ENCODE measurements around the gene FLNB. TPM values are rescaled to one million over a fixed set of nuclear protein-coding genes. Genes with fewer than 3 reads are reported as not detected.

The FLNB gene
- total RNA-seq, 1 donor from 2014 or later, result 75.4 TPM

GRCh38 chr3:57981483-57982087, 26.6 kb upstream of the FLNB start:
- Mint-ChIP-seq H3K27me3 (ENCODE audit: unreplicated experiment) (peaks cover 3% of the 10 kb centered on the region), H3K9me3 (ENCODE audit: unreplicated experiment) (peaks cover 7% of the 10 kb centered on the region), H3K36me3 (ENCODE audit: unreplicated experiment) (no peaks in the 10 kb centered on the region), H3K4me3 (ENCODE audit: unreplicated experiment) (no peak overlapping the region), H3K4me1 (ENCODE audit: low read depth, unreplicated experiment) (no peaks in the 10 kb centered on the region), H3K27ac (ENCODE audit: unreplicated experiment) (no peak overlapping the region)
- no peak for TF ChIP-seq CTCF (IDR thresholded peaks at IDR 0.05; ENCODE audit: partially characterized antibody, unreplicated experiment)
- no peak for DNase-seq

- no peak overlapping the region for H3K27ac Mint-ChIP-seq (ENCODE audit: unreplicated experiment)
- DNase-seq, result no peak
- no peaks in the 10 kb centered on the region for H3K36me3 Mint-ChIP-seq (ENCODE audit: unreplicated experiment)
- no peak overlapping the region for H3K4me3 Mint-ChIP-seq (ENCODE audit: unreplicated experiment)
- peaks cover 7% of the 10 kb centered on the region for H3K9me3 Mint-ChIP-seq (ENCODE audit: unreplicated experiment)
- no peaks in the 10 kb centered on the region for H3K4me1 Mint-ChIP-seq (ENCODE audit: low read depth, unreplicated experiment)
- peaks cover 3% of the 10 kb centered on the region for H3K27me3 Mint-ChIP-seq (ENCODE audit: unreplicated experiment)
- TF ChIP-seq CTCF (IDR thresholded peaks at IDR 0.05; ENCODE audit: partially characterized antibody, unreplicated experiment), result no peak
These were observed 25.5 kb upstream of the FLNB start for GRCh38 chr3:57982561-57983243.

- H3K9me3 Mint-ChIP-seq (ENCODE audit: unreplicated experiment), result peaks cover 6% of the 10 kb centered on the region
- no peak for TF ChIP-seq CTCF (IDR thresholded peaks at IDR 0.05; ENCODE audit: partially characterized antibody, unreplicated experiment)
- H3K4me1 Mint-ChIP-seq (ENCODE audit: low read depth, unreplicated experiment), result no peaks in the 10 kb centered on the region
- no peaks in the 10 kb centered on the region for H3K36me3 Mint-ChIP-seq (ENCODE audit: unreplicated experiment)
- no peaks in the 10 kb centered on the region for H3K27me3 Mint-ChIP-seq (ENCODE audit: unreplicated experiment)
- DNase-seq, result no peak
- H3K4me3 Mint-ChIP-seq (ENCODE audit: unreplicated experiment), result no peak overlapping the region
- H3K27ac Mint-ChIP-seq (ENCODE audit: unreplicated experiment), result no peak overlapping the region
These were observed 24.3 kb upstream of the FLNB start for GRCh38 chr3:57983734-57984518.

DNA sequence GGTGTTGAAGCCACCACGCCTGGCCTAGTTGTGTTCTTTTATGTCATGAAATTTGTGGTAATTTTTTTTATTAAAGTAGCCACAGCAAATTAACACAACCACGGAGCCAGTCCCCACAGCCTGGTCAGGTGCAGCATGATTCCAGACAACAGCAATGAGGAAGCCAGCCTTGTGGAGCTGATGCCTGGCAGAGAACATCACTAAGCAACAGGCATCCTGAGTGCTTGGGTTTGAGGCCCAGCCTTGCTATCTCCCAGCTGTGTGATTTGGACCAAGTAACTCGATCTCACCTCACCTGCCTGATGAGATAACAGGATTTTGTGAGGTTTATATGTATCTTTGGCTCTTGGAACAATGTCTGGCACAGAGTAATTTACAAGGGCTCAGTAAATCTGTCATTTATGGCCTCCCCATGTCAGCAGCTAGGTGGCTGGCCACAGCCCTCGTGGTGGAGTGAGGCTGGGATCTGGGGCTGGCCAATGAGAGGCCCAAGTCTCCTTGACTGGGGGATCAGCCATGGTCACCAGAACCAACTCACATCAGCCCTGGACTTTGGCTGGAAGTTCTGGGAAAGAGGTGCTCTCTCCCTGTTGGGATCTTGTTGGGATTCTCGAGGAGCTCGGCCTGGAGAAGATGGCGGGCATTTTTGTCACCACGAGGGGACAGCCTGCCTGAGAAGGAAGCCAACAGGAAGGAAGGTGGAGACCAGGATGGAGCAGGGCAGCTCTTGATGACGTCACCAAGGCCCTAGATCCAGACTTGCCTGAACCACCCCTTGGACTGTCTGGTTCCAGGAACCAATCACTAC, 22.8 kb upstream of the FLNB start:
- Mint-ChIP-seq H3K36me3 (ENCODE audit: unreplicated experiment) (no peaks in the 10 kb centered on the region), H3K4me1 (ENCODE audit: low read depth, unreplicated experiment) (no peaks in the 10 kb centered on the region), H3K27ac (ENCODE audit: unreplicated experiment) (no peak overlapping the region), H3K27me3 (ENCODE audit: unreplicated experiment) (no peaks in the 10 kb centered on the region), H3K4me3 (ENCODE audit: unreplicated experiment) (no peak overlapping the region), H3K9me3 (ENCODE audit: unreplicated experiment) (peaks cover 6% of the 10 kb centered on the region)
- no peak for DNase-seq
- no peak for TF ChIP-seq CTCF (IDR thresholded peaks at IDR 0.05; ENCODE audit: partially characterized antibody, unreplicated experiment)
